Right forelimb (tissue), 1 donor: Measurements from ENCODE around the gene TMEM190.
"Not testable (repeated sequence)": the region's sequence is repeated elsewhere in the genome, so short reads cannot be mapped to it uniquely, and the experiment has no call there.

Experiments used
- DNase-seq: peaks from one replicate; pipeline ENCODE4 v3.0.0-alpha.2; 2018

TMEM190 gene

GRCh38 chr19:55376241-55376933 is at the start of gene TMEM190:
TMEM190 (plus strand) TSS chr19:55376826; CDS start chr19:55376854, 28 bp downstream.
- no peak for DNase-seq

- not testable (repeated sequence) for DNase-seq
Measured at GRCh38 chr19:55328774-55329318, 47.8 kb upstream of the TMEM190 start.

GRCh38 chr19:55329791-55330190 is 46.8 kb upstream of the TMEM190 start:
- not testable (repeated sequence) for DNase-seq

DNA sequence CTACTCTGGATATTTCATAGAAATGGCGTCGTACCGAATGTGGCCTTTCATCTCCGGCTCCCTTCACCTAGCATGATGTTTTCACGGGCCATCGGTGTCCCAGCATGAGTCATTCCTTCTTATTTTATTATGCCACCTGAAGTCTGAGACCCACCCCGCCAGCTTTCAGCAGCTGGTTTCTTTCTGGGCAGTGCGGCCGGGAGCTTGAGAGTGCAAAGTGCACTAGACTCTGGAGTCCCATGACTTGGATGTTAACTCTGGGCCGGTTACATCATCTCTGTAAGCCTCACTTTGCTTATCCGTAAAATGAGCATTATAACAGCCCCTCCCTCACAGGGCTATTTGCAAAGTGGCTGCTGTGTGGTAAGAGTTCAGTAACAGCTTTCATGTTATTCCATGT is 42.8 kb upstream of the TMEM190 start:
- no peak for DNase-seq

DNA sequence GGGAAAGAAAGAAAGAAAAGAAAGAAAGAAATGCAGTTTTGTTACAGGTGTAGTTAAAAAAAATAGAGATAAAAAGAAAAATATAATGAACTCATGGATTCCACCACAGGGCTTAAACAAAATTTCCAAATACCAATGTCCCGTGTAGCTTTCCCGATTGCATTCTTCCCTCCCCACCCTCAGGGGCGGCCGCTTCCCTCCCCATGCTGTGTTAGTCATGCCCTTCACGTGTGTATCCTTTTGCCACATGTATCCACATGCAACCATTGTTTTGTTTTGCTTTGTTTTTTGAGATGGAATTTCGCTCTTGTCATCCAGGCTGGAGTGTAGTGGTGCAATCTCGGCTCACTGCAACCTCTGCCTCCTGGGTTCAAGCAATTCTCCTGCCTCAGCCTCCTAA is 40.5 kb upstream of the TMEM190 start:
- DNase-seq, result no peak

DNA sequence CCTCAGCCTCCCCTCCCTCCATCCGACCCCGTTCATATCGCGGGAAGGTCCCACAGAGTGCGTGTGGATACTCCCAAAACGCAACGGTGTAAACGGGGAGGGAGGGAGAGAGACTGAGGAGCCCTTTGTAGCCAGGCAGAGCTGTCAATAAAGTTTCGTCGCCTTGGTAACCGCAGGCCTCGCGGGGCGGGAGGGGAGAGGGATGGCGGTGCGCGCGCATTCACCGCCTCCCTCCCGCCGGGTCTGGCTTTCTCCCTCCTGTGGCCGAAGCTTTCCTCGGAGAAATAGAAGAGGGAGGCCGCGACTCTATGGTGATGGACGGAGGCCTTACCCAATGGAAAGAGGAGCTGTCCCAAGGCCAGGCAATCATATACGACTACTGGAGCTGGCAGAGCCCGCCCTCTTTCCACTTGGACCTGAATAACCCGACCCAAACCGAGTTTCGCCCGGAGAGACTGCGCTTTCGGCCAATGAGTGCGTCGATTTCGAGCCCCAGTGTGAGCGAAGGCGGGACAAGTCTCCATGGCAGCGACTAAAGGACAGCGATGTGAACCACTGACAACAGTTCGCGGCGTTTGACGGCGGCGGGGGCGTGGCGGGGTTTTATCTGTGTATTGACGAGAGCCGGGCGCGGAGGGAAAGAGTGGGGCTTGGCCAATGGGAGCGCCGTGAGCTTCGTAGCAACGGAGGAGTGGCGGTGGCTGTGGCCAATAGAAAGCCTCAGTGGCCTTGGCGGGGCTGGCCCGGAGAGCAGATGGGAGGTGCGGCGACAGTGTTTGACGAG is 37.3 kb upstream of the TMEM190 start, which contains the start of gene KMT5C:
Gene KMT5C, plus strand, starts transcription at position 772 of the 784 bp plus-strand sequence. CDS start 2,061 bp downstream, outside the sequence.
- DNase-seq, result peak; percentile 100

DNA sequence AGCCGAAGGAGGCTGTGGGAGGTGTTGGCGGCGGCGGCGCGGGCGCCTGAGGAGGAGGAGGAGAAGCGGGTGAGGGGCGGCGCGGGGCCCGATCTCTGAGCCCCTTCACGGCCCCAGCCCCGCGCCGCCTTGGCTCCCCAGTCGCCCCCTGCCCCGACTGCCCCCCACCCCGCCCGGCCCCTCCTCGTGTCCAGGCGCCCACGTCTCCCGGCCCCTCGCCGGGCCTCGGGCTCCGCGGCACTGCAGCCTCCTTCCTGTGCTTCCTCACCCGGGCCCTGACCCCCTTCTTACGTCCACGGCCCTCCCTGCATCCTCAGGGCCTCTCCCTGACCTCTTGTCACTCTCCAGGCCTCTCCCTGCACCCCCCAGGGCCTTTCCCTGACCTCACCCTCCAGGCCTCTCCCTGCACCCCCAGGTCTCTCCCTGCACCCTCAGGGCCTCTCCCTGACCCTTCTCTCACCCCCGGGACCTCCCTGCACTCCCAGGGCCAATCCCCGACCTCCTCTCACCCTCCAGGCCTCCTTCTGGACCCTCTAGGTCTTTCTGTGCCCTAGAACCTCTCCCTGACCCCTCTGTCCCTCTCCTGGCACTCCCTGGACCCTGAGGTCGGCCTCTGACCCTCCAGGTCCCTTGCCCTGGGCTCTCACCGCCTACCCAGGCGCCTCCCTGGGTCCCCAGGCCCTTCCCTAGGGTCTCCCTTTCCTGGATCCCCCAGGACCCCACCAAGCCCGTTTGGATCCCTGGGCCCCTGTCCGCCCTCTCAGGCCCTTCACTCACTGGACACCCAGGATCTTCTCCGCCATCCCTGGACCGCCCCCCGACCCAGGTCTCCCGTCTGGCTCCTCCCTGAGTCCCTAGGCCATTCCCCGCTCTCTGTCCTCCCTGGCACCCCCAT is 36.5 kb upstream of the TMEM190 start:
- peak; percentile 48 for DNase-seq

DNA sequence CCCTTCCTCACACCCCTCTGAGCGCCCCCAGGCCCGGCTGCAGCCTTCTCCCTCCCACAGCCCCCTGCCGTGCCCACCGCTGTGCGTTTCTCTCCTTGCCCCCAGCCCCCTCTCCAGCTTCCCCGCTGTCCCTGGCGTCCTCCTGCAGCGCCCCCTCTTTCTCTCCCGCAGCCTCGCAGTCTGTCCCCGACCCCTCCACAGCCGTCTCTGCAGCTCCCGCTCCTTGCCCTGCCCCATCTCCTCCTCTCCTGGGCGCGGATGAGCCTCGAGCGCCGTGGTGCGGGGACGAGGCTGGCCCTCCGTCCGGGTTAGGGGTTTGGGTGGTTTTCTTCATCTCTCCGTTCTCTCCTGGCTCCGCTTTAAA is 35.9 kb upstream of the TMEM190 start:
- DNase-seq, result peak; percentile 50

DNA sequence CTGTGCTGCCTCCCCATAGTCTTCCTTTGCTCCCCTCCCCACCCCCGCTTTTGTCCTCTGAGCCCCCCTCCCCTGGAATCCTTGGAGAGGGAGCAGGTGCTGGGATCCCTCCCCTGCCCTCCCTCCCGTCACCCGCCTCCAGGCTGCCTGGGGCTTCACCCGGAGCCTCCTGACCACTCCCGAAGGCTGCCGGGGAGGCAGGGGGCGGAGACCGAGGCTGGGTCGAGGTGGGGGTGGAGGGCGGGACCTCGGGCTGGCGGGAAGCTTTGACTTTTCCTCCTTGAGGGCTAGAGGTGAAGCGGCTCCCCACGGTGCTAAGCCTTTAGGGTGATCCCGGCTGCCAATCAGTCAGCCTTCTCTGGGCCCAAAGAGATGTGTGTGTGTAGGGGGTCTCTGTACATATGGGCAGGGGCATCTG is 35.4 kb upstream of the TMEM190 start:
- peak; percentile 78 for DNase-seq

DNA sequence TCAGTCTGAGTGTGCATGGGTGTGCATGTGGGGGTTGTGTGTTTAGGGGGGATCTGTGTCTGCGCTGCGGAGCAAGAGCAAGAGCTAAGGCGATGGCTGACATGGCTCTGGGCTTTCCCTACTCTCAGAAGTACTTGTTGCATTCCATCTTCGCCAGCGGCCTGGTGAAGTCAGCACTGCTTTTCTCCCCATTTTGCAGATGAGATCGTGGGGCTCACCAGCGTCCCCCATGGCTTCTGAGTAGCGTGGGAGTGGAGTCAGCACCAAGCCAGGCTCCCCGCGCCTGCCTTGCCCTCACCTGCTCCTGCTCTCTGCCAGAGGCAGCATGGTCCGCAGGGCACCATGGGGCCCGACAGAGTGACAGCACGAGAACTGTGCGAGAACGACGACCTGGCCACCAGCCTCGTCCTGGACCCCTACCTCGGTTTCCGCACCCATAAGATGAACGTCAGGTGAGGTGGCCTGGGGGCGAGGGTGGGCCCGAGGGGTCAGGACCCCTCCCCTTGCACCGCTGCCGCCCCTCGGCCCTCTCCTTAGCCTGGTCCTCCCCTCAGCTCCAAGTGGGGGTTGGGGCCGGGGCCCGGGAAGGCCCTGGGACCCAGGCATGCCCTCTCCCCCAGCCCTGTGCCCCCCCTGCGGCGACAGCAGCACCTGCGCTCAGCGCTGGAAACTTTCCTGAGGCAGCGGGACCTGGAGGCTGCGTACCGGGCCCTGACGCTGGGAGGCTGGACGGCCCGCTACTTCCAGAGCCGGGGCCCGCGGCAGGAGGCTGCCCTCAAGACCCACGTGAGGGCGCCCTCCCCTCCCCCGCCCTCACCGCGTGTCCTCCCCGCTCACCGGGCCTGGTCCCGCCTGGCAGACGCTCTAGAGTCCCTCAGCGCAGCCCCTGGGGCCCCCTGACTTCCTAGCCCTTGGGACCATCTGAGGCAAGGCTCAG is 34.8 kb upstream of the TMEM190 start:
- peak; percentile 40 for DNase-seq

DNA sequence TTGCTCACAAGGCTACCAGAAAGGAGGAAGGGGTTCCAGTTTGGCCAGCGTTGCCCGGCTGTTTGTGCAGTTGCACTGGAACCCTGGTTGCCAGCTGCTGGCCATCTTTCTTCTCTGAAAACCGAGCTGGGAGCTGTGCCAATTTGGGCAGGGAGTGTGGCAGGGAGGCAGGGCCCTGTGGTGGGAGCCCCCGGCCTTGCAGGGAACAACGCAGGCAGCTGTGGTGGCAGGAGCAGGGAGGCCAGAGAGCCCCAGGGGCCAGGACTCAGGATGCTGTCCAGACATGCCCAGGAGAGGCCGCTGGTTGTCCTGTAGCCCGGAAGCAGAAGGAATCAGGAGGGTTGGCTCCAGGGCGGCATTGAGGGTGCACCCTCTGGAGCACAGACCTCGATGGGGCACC is 32.2 kb upstream of the TMEM190 start:
- peak; percentile 70 for DNase-seq

- DNase-seq, result no peak
Measured at GRCh38 chr19:55345101-55345817, 31.4 kb upstream of the TMEM190 start.

- DNase-seq, result peak; percentile 74
Measured at GRCh38 chr19:55345818-55346724, 30.6 kb upstream of the TMEM190 start.

GRCh38 chr19:55346725-55347441 is 29.7 kb upstream of the TMEM190 start:
- peak; percentile 45 for DNase-seq

DNA sequence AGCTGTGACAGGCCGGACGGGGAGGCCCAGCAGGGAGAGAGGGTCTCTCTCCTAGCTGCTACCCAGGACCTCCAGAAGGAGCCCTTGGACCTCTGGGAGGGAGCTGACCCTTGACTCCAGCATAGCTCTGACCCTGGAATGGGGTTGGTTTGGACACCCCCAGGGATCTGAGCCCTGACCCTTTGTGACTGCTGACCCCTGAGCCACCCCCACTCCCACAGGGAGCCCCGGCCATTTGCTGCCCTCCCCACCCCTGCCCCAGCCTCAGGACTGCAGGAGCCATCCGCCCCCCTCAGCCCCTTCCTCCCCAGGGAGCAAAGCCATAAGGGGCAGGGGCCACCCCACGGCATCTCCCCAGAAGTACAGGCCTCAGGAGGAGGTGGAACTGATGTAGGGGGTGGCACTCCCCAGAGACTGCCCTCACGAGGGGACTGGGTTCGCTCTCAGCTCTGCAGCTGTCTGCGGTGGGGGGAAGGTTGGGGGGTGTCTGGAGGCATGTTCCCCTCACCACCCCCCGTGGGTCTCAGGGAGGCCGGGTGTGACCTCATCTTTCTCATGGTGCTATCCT is 29.1 kb upstream of the TMEM190 start:
- no peak for DNase-seq

DNA sequence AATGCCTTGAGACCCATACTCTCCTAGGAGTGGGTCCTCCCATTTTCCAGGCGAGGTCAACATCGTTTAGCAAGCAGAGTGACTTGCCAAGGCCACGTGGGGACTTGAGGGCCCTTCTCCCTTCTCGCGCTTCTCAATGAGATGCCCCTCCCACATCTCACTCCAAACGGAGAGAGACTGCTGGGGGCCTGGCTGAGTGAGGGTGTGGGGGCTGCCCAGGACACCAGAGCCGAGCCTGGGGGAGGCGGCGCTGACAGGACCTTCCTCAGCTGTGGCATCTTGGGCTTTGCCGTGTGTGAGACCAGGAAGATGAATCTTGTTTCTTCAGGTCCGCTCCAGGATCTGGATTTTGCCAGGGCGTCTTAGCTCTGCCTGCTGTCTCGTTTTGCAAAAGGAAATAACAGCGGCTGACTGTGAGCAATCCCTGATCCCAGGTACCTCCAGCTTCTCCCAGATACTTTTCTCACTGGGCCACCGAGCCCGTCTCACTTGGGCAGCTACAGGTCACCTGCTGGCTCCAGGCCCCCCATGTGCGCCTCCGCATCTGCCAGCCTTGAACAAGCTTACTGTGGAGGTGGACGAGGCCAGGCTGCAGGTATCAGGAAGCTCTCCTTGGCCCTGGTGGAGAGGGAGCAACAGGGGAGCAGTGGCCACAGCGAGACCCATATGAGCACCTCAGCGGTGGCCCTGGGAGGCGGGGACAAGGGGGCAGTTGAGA is 28.1 kb upstream of the TMEM190 start:
- DNase-seq, result peak; percentile 41

GRCh38 chr19:55350620-55351315 is 25.9 kb upstream of the TMEM190 start:
- peak; percentile 31 for DNase-seq
